ENCODE results near the gene ZNF688. TPM values are rescaled to one million over a fixed set of nuclear protein-coding genes. Genes with fewer than 3 reads are reported as not detected.

ZNF688 gene
- total RNA-seq, 1 donor from 2014 or later, result 5.4 TPM

DNA sequence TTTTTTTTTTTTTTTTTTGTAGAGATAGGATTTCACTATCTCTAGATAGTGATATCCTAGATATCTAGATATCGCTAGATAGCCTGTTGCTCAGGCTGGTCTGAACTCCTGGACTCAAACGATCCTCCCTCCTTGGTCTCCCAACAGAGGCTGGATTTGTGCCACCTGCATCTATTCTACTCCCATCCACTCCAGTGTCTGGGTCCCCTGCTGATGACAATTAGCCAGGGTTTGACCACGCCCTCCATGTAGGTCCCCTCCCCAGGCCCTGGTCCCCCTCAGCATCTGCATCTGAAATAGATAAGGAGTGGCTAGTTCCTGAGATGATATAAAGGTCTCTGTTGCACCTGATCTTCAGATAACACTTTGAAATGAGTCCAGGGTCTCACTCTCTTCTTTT lies 2.2 kb downstream of the ZNF688 start:
- Histone ChIP-seq H3K79me2 (ENCODE audit: insufficient read depth, low read length) (no peaks in the 10 kb centered on the region), H3K4me2 (ENCODE audit: low read length) (no peak overlapping the region), H4K20me1 (ENCODE audit: insufficient read depth, low read length) (no peaks in the 10 kb centered on the region), H2AFZ (ENCODE audit: low read depth, low read length) (no peak overlapping the region), H3K27ac (ENCODE audit: low read depth, low read length) (no peak overlapping the region), H3K36me3 (ENCODE audit: insufficient read depth, low read length) (no peaks in the 10 kb centered on the region), H3K27me3 (ENCODE audit: insufficient read depth, low read length) (no peaks in the 10 kb centered on the region), H3K4me3 (ENCODE audit: insufficient read depth, low read depth, low read length) (no peak overlapping the region), H3K9ac (ENCODE audit: low read length) (no peak overlapping the region), H3K9me3 (ENCODE audit: insufficient read depth, low read depth, low read length) (no peaks in the 10 kb centered on the region), H3K4me1 (ENCODE audit: insufficient read depth, low read length) (peaks cover 6% of the 10 kb centered on the region)
- Mint-ChIP-seq H3K4me3 (ENCODE audit: unreplicated experiment) (no peak overlapping the region), H3K4me1 (ENCODE audit: low read depth, unreplicated experiment) (peaks cover 3% of the 10 kb centered on the region), H3K27me3 (ENCODE audit: low read depth, unreplicated experiment) (peaks cover 15% of the 10 kb centered on the region), H3K9me3 (ENCODE audit: unreplicated experiment) (no peaks in the 10 kb centered on the region), H3K36me3 (ENCODE audit: low read depth, unreplicated experiment) (no peaks in the 10 kb centered on the region), H3K27ac (ENCODE audit: unreplicated experiment) (no peak overlapping the region)
- FAIRE-seq, result no peak
- no peak for DNase-seq (ENCODE audit: low read depth)
- no peak for TF ChIP-seq EZH2 (IDR thresholded peaks at IDR 0.05; ENCODE audit: insufficient read depth, low read length)
- TF ChIP-seq, protein P1, sequence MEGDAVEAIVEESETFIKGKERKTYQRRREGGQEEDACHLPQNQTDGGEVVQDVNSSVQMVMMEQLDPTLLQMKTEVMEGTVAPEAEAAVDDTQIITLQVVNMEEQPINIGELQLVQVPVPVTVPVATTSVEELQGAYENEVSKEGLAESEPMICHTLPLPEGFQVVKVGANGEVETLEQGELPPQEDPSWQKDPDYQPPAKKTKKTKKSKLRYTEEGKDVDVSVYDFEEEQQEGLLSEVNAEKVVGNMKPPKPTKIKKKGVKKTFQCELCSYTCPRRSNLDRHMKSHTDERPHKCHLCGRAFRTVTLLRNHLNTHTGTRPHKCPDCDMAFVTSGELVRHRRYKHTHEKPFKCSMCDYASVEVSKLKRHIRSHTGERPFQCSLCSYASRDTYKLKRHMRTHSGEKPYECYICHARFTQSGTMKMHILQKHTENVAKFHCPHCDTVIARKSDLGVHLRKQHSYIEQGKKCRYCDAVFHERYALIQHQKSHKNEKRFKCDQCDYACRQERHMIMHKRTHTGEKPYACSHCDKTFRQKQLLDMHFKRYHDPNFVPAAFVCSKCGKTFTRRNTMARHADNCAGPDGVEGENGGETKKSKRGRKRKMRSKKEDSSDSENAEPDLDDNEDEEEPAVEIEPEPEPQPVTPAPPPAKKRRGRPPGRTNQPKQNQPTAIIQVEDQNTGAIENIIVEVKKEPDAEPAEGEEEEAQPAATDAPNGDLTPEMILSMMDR (IDR thresholded peaks at IDR 0.05; ENCODE audit: insufficient read depth, low read depth, low read length), result no peak

DNA sequence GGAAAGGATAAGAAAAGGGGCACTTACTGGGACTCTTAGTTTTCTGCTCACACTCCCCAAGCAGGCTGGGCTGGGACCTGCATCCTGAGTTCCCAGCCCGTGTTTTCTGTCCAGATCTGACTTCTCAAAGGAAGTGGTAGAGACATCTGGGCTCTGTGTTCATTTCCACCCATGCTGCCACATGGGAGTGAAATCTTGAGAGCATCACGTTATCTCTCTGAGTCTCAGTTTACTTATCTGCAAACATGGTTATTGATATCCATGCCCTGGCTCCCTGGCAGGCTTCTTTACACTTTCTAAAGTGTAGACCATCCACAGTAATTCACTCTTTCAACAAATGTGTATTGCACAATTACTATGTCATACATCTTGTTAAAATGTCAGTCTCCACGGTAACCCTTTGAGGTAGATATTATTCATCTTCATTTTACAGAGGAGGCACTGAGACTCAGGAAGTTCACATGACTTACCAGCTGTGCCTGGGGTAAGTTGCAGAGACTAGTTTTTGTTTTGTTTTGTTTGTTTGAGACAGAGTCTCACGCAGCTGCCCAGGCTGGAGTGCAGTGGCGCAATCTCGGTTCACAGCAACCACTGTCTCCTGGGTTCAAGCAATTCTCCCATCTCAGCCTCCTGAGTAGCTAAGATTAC lies 3.4 kb downstream of the ZNF688 start:
- no peaks in the 10 kb centered on the region for H3K79me2 ChIP-seq (ENCODE audit: insufficient read depth, low read length)
- Mint-ChIP-seq H3K4me3 (ENCODE audit: unreplicated experiment) (no peak overlapping the region), H3K36me3 (ENCODE audit: low read depth, unreplicated experiment) (no peaks in the 10 kb centered on the region), H3K27ac (ENCODE audit: unreplicated experiment) (no peak overlapping the region), H3K27me3 (ENCODE audit: low read depth, unreplicated experiment) (peaks cover 15% of the 10 kb centered on the region), H3K9me3 (ENCODE audit: unreplicated experiment) (no peaks in the 10 kb centered on the region), H3K4me1 (ENCODE audit: low read depth, unreplicated experiment) (peaks cover 3% of the 10 kb centered on the region)
- H3K36me3 ChIP-seq (ENCODE audit: insufficient read depth, low read length), result no peaks in the 10 kb centered on the region
- peak; percentile 51 for DNase-seq (ENCODE audit: low read depth)
- no peaks in the 10 kb centered on the region for H3K27me3 ChIP-seq (ENCODE audit: insufficient read depth, low read length)
- H3K4me2 ChIP-seq (ENCODE audit: low read length), result no peak overlapping the region
- no peak overlapping the region for H2AFZ ChIP-seq (ENCODE audit: low read depth, low read length)
- H3K4me3 ChIP-seq (ENCODE audit: insufficient read depth, low read depth, low read length), result no peak overlapping the region
- no peak overlapping the region for H3K9ac ChIP-seq (ENCODE audit: low read length)
- TF ChIP-seq, protein P1 (IDR thresholded peaks at IDR 0.05; ENCODE audit: insufficient read depth, low read depth, low read length), result no peak
- no peak for TF ChIP-seq EZH2 (IDR thresholded peaks at IDR 0.05; ENCODE audit: insufficient read depth, low read length)
- FAIRE-seq, result no peak
- no peaks in the 10 kb centered on the region for H3K9me3 ChIP-seq (ENCODE audit: insufficient read depth, low read depth, low read length)
- no peaks in the 10 kb centered on the region for H4K20me1 ChIP-seq (ENCODE audit: insufficient read depth, low read length)
- peaks cover 6% of the 10 kb centered on the region for H3K4me1 ChIP-seq (ENCODE audit: insufficient read depth, low read length)
- H3K27ac ChIP-seq (ENCODE audit: low read depth, low read length), result no peak overlapping the region

Data from astrocyte (in vitro differentiated cells and primary cell).